MV-4-11 (cell line): ENCODE results near the gene TAMALIN.

Experiments used
- DNase-seq: peaks from one replicate; lab custom pipeline; 2025; lab: John Stamatoyannopoulos, UW

TAMALIN gene

GRCh38 chr12:52055731-52056711 is 49.3 kb downstream of the TAMALIN start:
- DNase-seq: no peak

GRCh38 chr12:52056801-52057637 is 50.3 kb downstream of the TAMALIN start:
- no peak for DNase-seq

GRCh38 chr12:52057638-52058576 is 51.2 kb downstream of the TAMALIN start:
- DNase-seq: no peak

GRCh38 chr12:52058631-52059361 is 52.0 kb downstream of the TAMALIN start:
- DNase-seq: peak; percentile 19

GRCh38 chr12:52059582-52060497 is 53.1 kb downstream of the TAMALIN start:
- no peak for DNase-seq

- DNase-seq: no peak
These were observed 53.9 kb downstream of the TAMALIN start for GRCh38 chr12:52060498-52061177.

- DNase-seq: no peak
These were observed 54.9 kb downstream of the TAMALIN start for GRCh38 chr12:52061470-52062166.

- DNase-seq: no peak
These were observed 55.7 kb downstream of the TAMALIN start for GRCh38 chr12:52062167-52063081.

- no peak for DNase-seq
These were observed 56.6 kb downstream of the TAMALIN start for GRCh38 chr12:52063082-52063924.

- no peak for DNase-seq
These were observed 57.4 kb downstream of the TAMALIN start for GRCh38 chr12:52063981-52064649.
